ENCODE data around the gene ACOT11. TPM values are rescaled to one million over a fixed set of nuclear protein-coding genes. Genes with fewer than 3 reads are reported as not detected.

ACOT11 gene
- total RNA-seq, 1 donor from 2014 or later: 3.1 TPM

DNA sequence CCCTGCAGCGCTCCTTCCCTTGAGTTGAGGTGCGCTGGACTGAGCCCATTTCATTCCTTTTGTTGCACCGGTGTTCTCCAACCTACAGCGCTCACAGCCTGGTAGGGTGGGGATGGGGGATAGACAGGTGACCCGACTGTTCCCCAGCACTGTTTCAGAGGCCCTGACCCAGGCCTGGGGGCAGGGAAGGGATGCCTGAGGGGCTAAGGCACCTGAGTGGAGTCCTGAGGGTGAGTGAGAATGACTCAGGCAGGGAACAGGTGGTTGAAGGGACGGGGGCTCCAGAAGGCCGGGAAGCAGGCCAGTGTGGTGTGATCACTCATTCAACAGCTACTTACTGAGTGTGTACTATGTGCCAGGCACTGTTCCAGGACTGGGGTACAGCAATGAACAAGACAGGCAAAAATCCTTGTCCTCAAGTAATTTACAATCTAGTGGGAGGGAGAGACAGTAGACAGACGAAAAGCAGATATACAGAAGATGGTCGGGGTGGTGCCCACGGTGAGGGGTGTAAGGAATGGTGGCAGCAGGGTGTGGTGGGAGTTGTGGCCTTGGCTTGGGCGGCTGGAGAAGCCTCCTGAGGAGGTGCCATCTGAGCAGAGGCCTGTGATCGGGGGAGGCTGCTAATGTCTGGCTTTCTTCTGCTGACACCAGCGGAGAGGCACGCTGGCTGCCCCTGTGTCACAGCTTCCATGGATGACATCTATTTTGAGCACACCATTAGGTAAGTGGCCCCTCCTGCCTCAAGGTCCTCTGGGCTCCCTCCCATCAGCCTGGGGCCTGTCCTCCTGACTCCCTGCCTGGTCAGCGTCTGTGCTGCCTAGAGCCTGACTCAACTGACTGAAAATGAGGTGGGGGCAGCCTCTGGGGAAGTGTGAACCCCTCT lies 37.4 kb downstream of the ACOT11 start:
- Mint-ChIP-seq H3K36me3 (ENCODE audit: low read depth) (no peaks in the 10 kb centered on the region), H3K4me1 (peaks cover 10% of the 10 kb centered on the region), H3K27me3 (ENCODE audit: low read depth) (no peaks in the 10 kb centered on the region), H3K27ac (ENCODE audit: unreplicated experiment) (no peak overlapping the region), H3K4me3 (no peak overlapping the region), H3K9me3 (no peaks in the 10 kb centered on the region)
- no peak for DNase-seq (ENCODE audit: low read depth, low spot score)
- TF ChIP-seq, protein P1, sequence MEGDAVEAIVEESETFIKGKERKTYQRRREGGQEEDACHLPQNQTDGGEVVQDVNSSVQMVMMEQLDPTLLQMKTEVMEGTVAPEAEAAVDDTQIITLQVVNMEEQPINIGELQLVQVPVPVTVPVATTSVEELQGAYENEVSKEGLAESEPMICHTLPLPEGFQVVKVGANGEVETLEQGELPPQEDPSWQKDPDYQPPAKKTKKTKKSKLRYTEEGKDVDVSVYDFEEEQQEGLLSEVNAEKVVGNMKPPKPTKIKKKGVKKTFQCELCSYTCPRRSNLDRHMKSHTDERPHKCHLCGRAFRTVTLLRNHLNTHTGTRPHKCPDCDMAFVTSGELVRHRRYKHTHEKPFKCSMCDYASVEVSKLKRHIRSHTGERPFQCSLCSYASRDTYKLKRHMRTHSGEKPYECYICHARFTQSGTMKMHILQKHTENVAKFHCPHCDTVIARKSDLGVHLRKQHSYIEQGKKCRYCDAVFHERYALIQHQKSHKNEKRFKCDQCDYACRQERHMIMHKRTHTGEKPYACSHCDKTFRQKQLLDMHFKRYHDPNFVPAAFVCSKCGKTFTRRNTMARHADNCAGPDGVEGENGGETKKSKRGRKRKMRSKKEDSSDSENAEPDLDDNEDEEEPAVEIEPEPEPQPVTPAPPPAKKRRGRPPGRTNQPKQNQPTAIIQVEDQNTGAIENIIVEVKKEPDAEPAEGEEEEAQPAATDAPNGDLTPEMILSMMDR (conservative IDR thresholded peaks at IDR 0.05): no peak

DNA sequence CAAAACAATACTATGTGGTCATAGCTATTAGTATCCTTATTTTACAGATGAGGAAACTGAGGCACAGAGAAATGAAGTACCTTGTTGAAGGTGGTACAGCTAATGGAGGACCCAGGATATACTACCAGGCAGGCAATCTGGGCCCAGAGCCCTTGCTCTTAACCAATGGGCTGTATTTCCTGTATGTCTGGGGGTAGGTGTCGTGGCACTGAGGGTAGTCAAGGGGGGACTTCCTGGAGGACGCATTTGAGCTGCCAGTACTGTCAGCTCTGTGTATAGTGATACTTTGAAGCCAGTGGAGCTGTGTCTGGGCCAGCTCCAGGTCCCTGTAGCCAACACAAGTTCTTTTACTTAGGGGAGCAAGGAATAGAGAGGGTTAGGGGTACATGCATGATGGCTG lies 40.3 kb downstream of the ACOT11 start:
- Mint-ChIP-seq H3K4me1 (peaks cover 4% of the 10 kb centered on the region), H3K27ac (ENCODE audit: unreplicated experiment) (no peak overlapping the region), H3K36me3 (ENCODE audit: low read depth) (no peaks in the 10 kb centered on the region), H3K9me3 (no peaks in the 10 kb centered on the region), H3K27me3 (ENCODE audit: low read depth) (no peaks in the 10 kb centered on the region), H3K4me3 (no peak overlapping the region)
- DNase-seq (ENCODE audit: low read depth, low spot score): no peak
- TF ChIP-seq, protein P1 (conservative IDR thresholded peaks at IDR 0.05): no peak

DNA sequence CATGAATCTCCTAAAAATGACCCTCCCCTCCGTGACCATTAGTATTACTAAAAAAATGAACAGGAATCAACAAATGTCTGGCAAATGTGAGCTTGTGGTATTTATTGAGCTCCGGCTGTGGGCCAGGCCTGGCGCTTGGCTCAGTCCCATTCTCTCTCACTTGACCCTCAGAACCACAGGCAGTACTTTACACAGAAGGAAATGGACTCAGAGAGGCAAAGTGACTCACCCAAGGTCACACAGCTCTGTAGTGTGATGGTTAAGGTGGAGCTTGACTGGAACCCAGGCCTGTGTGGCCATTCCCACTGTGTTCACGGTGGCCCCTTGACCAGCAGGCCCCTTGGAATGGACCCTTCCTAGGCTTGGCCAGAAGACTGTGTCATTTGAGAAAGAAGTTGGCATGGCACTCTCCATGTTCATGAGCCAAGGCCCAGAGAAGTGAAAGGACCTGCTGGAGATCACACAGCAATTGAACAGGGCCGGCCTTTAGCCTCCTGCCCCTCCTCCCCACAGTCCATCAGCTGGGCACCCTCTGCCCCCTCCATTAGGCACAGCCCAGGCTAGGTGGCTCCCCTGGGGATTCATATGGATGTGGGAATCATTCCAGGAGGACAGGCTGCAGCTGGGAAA lies 43.2 kb downstream of the ACOT11 start:
- no peak overlapping the region for H3K4me3 Mint-ChIP-seq
- H3K4me1 Mint-ChIP-seq: peaks cover 4% of the 10 kb centered on the region
- H3K27ac Mint-ChIP-seq (ENCODE audit: unreplicated experiment): no peak overlapping the region
- no peak for DNase-seq (ENCODE audit: low read depth, low spot score)
- H3K36me3 Mint-ChIP-seq (ENCODE audit: low read depth): no peaks in the 10 kb centered on the region
- H3K27me3 Mint-ChIP-seq (ENCODE audit: low read depth): no peaks in the 10 kb centered on the region
- TF ChIP-seq, protein P1 (conservative IDR thresholded peaks at IDR 0.05): no peak
- no peaks in the 10 kb centered on the region for H3K9me3 Mint-ChIP-seq

DNA sequence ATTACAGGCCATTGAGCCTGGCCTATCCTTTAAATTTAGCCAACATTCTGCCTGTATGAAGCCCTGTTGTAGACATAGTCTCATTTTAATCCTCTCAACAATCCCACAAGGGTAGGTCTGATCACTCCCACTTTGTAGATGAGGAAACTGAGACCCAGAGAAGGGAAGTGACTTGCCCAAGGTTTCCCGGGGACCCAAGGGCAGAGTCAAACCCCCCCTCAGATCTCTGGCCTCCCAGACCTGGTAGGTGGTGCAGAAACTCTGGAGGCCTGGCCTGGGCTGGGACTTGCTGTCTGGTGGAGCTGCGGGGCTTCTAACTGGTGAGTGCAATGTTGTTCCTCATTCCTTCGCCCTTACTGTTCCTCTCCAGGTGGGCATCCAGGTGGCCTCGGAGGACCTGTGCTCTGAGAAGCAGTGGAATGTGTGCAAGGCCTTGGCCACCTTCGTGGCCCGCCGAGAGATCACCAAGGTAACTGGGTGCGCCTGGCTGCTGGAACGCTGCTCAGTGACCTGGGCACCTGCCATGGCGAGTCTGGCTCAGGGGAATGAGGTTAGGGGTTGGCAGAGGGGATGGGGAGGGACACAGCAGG lies 45.6 kb downstream of the ACOT11 start:
- Mint-ChIP-seq H3K4me3 (no peak overlapping the region), H3K36me3 (ENCODE audit: low read depth) (no peaks in the 10 kb centered on the region), H3K4me1 (peaks cover 4% of the 10 kb centered on the region), H3K27me3 (ENCODE audit: low read depth) (no peaks in the 10 kb centered on the region), H3K9me3 (no peaks in the 10 kb centered on the region), H3K27ac (ENCODE audit: unreplicated experiment) (no peak overlapping the region)
- no peak for DNase-seq (ENCODE audit: low read depth, low spot score)
- TF ChIP-seq, protein P1 (conservative IDR thresholded peaks at IDR 0.05): no peak

DNA sequence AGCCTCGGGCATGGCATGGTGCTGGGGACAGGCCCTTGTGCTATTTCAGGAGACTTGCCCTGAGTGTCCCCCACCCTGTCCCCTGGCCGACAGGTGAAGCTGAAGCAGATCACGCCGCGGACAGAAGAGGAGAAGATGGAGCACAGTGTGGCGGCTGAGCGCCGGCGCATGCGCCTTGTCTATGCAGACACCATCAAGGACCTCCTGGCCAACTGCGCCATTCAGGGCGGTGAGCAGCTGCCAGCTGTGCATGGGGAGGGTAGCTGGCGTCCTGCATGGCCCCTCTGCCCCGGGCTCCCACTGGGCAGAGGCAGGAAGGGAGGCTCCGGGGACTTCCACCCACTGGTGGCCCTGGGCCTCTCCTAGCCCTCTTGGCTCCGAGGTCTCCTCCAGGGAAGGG lies 46.4 kb downstream of the ACOT11 start:
- H3K27me3 Mint-ChIP-seq (ENCODE audit: low read depth): no peaks in the 10 kb centered on the region
- peaks cover 4% of the 10 kb centered on the region for H3K4me1 Mint-ChIP-seq
- H3K36me3 Mint-ChIP-seq (ENCODE audit: low read depth): no peaks in the 10 kb centered on the region
- H3K9me3 Mint-ChIP-seq: no peaks in the 10 kb centered on the region
- no peak overlapping the region for H3K4me3 Mint-ChIP-seq
- no peak for DNase-seq (ENCODE audit: low read depth, low spot score)
- H3K27ac Mint-ChIP-seq (ENCODE audit: unreplicated experiment): no peak overlapping the region
- TF ChIP-seq, protein P1 (conservative IDR thresholded peaks at IDR 0.05): no peak
